Measurements from ENCODE around the gene CCDC57. TPM values are rescaled to one million over a fixed set of nuclear protein-coding genes. Genes with fewer than 3 reads are reported as not detected.

CCDC57 gene
- total RNA-seq, 2 experiments from 2014 or later, result 56.6 to 64.2 TPM

- no peak for DNase-seq
- POLR2A ChIA-PET, result interaction anchor here (0.8 to 1.1 kb wide), 2 partner anchors 18 to 27 kb away, joined by 3 to 4 read pairs; partner anchors contain the start of gene DUS1L
- H3K36me3 Mint-ChIP-seq (ENCODE audit: low read depth), result peaks cover 14% of the 10 kb centered on the region
- H3K27me3 Mint-ChIP-seq, result no peaks in the 10 kb centered on the region
- H3K4me1 Mint-ChIP-seq (ENCODE audit: low read depth), result no peaks in the 10 kb centered on the region
- CTCF ChIA-PET, result no interaction called here
- H3K4me3 Mint-ChIP-seq, result no peak overlapping the region
- TF ChIP-seq CTCF (IDR thresholded peaks at IDR 0.05), result no peak
- H3K27ac Mint-ChIP-seq, result no peak overlapping the region
- intact Hi-C loops (cut with micrococcal nuclease), result no loop called here
- no peak for ATAC-seq
- no peaks in the 10 kb centered on the region for H3K9me3 Mint-ChIP-seq
Observed at GRCh38 chr17:82083009-82083408, 129.6 kb downstream of the CCDC57 start.

- CTCF ChIA-PET, result no interaction called here
- Mint-ChIP-seq H3K4me1 (ENCODE audit: low read depth) (no peaks in the 10 kb centered on the region), H3K27ac (no peak overlapping the region), H3K27me3 (no peaks in the 10 kb centered on the region), H3K4me3 (no peak overlapping the region), H3K9me3 (no peaks in the 10 kb centered on the region), H3K36me3 (ENCODE audit: low read depth) (peaks cover 13% of the 10 kb centered on the region)
- intact Hi-C loops (cut with micrococcal nuclease), result no loop called here
- ATAC-seq, result no peak
- DNase-seq, result no peak
- no peak for TF ChIP-seq CTCF (IDR thresholded peaks at IDR 0.05)
- POLR2A ChIA-PET, result interaction anchor here (1.1 kb wide), 1 partner anchor 17 kb away, joined by 4 read pairs; the partner anchor contains the start of gene DUS1L
Observed at GRCh38 chr17:82082456-82082855, 130.2 kb downstream of the CCDC57 start.

GRCh38 chr17:82081966-82082365 is 130.7 kb downstream of the CCDC57 start:
- peaks cover 12% of the 10 kb centered on the region for H3K36me3 Mint-ChIP-seq (ENCODE audit: low read depth)

GRCh38 chr17:82081546-82081945 is 131.1 kb downstream of the CCDC57 start:
- H3K36me3 Mint-ChIP-seq (ENCODE audit: low read depth), result peaks cover 12% of the 10 kb centered on the region
- H3K27me3 Mint-ChIP-seq, result no peaks in the 10 kb centered on the region
- TF ChIP-seq CTCF (IDR thresholded peaks at IDR 0.05), result no peak
- no peak for ATAC-seq
- H3K9me3 Mint-ChIP-seq, result no peaks in the 10 kb centered on the region
- CTCF ChIA-PET, result no interaction called here
- H3K4me3 Mint-ChIP-seq, result no peak overlapping the region
- POLR2A ChIA-PET, result interaction anchor here (1.1 to 3.0 kb wide), 3 partner anchors 8 to 46 kb away, joined by 3 to 18 read pairs (median 5); no protein-coding TSS in a partner anchor
- DNase-seq, result no peak
- no peak overlapping the region for H3K27ac Mint-ChIP-seq
- intact Hi-C loops (cut with micrococcal nuclease), result no loop called here
- H3K4me1 Mint-ChIP-seq (ENCODE audit: low read depth), result no peaks in the 10 kb centered on the region

More at GRCh38 chr17:82081966-82082365, 130.7 kb downstream of the CCDC57 start:
- H3K4me1 Mint-ChIP-seq (ENCODE audit: low read depth), result no peaks in the 10 kb centered on the region
- ATAC-seq (no peak), DNase-seq (no peak)
- H3K27ac Mint-ChIP-seq, result no peak overlapping the region
- no peak overlapping the region for H3K4me3 Mint-ChIP-seq
- H3K9me3 Mint-ChIP-seq, result no peaks in the 10 kb centered on the region
- intact Hi-C loops (cut with micrococcal nuclease), result no loop called here
- POLR2A ChIA-PET, result interaction anchor here (1.8 kb wide), 1 partner anchor 29 kb away, joined by 5 read pairs; no protein-coding TSS in a partner anchor
- CTCF ChIA-PET, result no interaction called here
- H3K27me3 Mint-ChIP-seq, result no peaks in the 10 kb centered on the region
- TF ChIP-seq CTCF (IDR thresholded peaks at IDR 0.05), result no peak

GRCh38 chr17:82080789-82081464 is 131.7 kb downstream of the CCDC57 start:
- H3K9me3 Mint-ChIP-seq, result no peaks in the 10 kb centered on the region
- DNase-seq (no peak), ATAC-seq (no peak)
- H3K27me3 Mint-ChIP-seq, result no peaks in the 10 kb centered on the region
- CTCF ChIA-PET, result no interaction called here
- H3K36me3 Mint-ChIP-seq (ENCODE audit: low read depth), result peaks cover 12% of the 10 kb centered on the region
- no peak overlapping the region for H3K27ac Mint-ChIP-seq
- no peaks in the 10 kb centered on the region for H3K4me1 Mint-ChIP-seq (ENCODE audit: low read depth)
- intact Hi-C loops (cut with micrococcal nuclease), result no loop called here
- TF ChIP-seq CTCF (IDR thresholded peaks at IDR 0.05), result no peak
- no peak overlapping the region for H3K4me3 Mint-ChIP-seq
- POLR2A ChIA-PET, result interaction anchor here (1.1 to 3.0 kb wide), 5 partner anchors 9 to 46 kb away, joined by 3 to 18 read pairs (median 5); partner anchors contain the start of gene DUS1L

All from activated CD8-positive, alpha-beta T cell treated with anti-CD3 and anti-CD28 coated beads for 36 hours (primary cell).